Measurements from ENCODE around the gene INF2. TPM values are rescaled to one million over a fixed set of nuclear protein-coding genes. Genes with fewer than 3 reads are reported as not detected.

INF2 gene
- total and polyA plus RNA-seq, 9 of the 15 experiments (the other 6 are each of a cell fraction or from before 2014, with no cell fraction given): 0.56 to 31.3 (median 7.8) TPM

GRCh38 chr14:104718871-104719270 is 29.5 kb downstream of the INF2 start:
- H3K9me1 ChIP-seq (ENCODE audit: control insufficient read depth, insufficient read depth, low read length): no peaks in the 10 kb centered on the region
- no TSS peak for BruUV-seq (replicated peaks)
- no peak overlapping the region for H3K4me3 ChIP-seq
- no peak overlapping the region for H3K4me2 ChIP-seq (ENCODE audit: insufficient read depth, low read length)
- no peaks in the 10 kb centered on the region for H3K79me2 ChIP-seq (ENCODE audit: control insufficient read depth, insufficient read depth, low read length)
- no peak for ATAC-seq
- POLR2A ChIA-PET: no interaction called here
- no peak for DNase-seq (ENCODE audit: extremely low read depth in 1 of 4, low spot score in 3 of 4)
- H3K27me3 ChIP-seq (ENCODE audit: control insufficient read depth in 2 of 2, insufficient read depth in 2 of 2, low read length in 2 of 2): no peaks in the 10 kb centered on the region
- WGBS (ENCODE audit: insufficient coverage, low coverage, missing lambda C conversion rate): 95% methylated on average over 6 of the region's 11 CpGs
- no peaks in the 10 kb centered on the region for H3K9me3 ChIP-seq (replicated peaks; ENCODE audit: control insufficient read depth, insufficient read depth, low read depth, low read length)
- H3K27ac ChIP-seq (ENCODE audit: extremely low read depth, low read depth, low read length): no peak overlapping the region
- intact Hi-C loops (cut with micrococcal nuclease) (no loop called here), in situ Hi-C loops (cut with MboI) (no loop called here)
- FAIRE-seq: no peak
- H3K36me3 ChIP-seq (ENCODE audit: control insufficient read depth, insufficient read depth, low read length): peaks cover 3% of the 10 kb centered on the region; the same call in 1 of the 3 replicates
- 0 out of 4 replicates have a peak overlapping the region, but pooled peaks of 1 of the 2 experiments have one; percentile 17 for H3K9ac ChIP-seq (ENCODE audit: insufficient read depth in 1 of 2, low read depth in 2 of 2, low read length in 2 of 2)
- H4K20me1 ChIP-seq (replicated peaks; ENCODE audit: control insufficient read depth, insufficient read depth, low read length): peaks cover 3% of the 10 kb centered on the region; the same call in 1 of the 2 replicates
- H3K4me1 ChIP-seq (replicated peaks in 1 of 2; ENCODE audit: control insufficient read depth in 2 of 2, insufficient read depth in 2 of 2, low read length in 2 of 2): peaks cover 0 to 53% of the 10 kb centered on the region in 2 experiments; a peak in 3 of 5 replicates
- H2AFZ ChIP-seq (ENCODE audit: low read depth, low read length): no peak overlapping the region
- CTCF ChIA-PET (ENCODE audit: low intra/inter-chr PET ratio): no interaction called here
- no peak for TF ChIP-seq RBM34 (IDR thresholded peaks at IDR 0.05; ENCODE audit: borderline replicate concordance, insufficient read depth, low read length)
- TF ChIP-seq SMAD1 (IDR thresholded peaks at IDR 0.05; ENCODE audit: low read depth, low read length, partially characterized antibody): no peak
- no peak for TF ChIP-seq SLC30A9 (CRISPR knock-in tag; IDR thresholded peaks at IDR 0.05)
- TF ChIP-seq CHD7 (IDR thresholded peaks at IDR 0.05; ENCODE audit: low read depth, low read length): no peak
- TF ChIP-seq ETV5 (CRISPR knock-in tag; IDR thresholded peaks at IDR 0.05; ENCODE audit: low read depth): no peak
- TF ChIP-seq HDAC8 (tag; IDR thresholded peaks at IDR 0.05): no peak
- no peak for TF ChIP-seq NFIC (IDR thresholded peaks at IDR 0.05)
- TF ChIP-seq, protein P1, sequence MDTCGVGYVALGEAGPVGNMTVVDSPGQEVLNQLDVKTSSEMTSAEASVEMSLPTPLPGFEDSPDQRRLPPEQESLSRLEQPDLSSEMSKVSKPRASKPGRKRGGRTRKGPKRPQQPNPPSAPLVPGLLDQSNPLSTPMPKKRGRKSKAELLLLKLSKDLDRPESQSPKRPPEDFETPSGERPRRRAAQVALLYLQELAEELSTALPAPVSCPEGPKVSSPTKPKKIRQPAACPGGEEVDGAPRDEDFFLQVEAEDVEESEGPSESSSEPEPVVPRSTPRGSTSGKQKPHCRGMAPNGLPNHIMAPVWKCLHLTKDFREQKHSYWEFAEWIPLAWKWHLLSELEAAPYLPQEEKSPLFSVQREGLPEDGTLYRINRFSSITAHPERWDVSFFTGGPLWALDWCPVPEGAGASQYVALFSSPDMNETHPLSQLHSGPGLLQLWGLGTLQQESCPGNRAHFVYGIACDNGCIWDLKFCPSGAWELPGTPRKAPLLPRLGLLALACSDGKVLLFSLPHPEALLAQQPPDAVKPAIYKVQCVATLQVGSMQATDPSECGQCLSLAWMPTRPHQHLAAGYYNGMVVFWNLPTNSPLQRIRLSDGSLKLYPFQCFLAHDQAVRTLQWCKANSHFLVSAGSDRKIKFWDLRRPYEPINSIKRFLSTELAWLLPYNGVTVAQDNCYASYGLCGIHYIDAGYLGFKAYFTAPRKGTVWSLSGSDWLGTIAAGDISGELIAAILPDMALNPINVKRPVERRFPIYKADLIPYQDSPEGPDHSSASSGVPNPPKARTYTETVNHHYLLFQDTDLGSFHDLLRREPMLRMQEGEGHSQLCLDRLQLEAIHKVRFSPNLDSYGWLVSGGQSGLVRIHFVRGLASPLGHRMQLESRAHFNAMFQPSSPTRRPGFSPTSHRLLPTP (IDR thresholded peaks at IDR 0.05; ENCODE audit: borderline replicate concordance, extremely low read depth, insufficient read length): no peak
- TF ChIP-seq HMG20B (CRISPR knock-in tag; IDR thresholded peaks at IDR 0.05): no peak

Data from K562 (cell line).